Natural killer cell treated with Interleukin-12 subunit alpha and Interleukin-12 subunit beta and Interleukin-15 and Interleukin-18, amount 100 ng/mL, for 72 hours (primary cell): ENCODE measurements around the gene COA1. TPM values are rescaled to one million over a fixed set of nuclear protein-coding genes. Genes with fewer than 3 reads are reported as not detected.
"Not testable (repeated sequence)": the region's sequence is repeated elsewhere in the genome, so short reads cannot be mapped to it uniquely, and the experiment has no call there.

Source experiments
- ATAC-seq, 2 donors: fragments of 150-1000 bp; cut with Tn5 transposase in 1 of 2; sonication (Bioruptor Pico), chemical (Tn5 transposase) in 1 of 2; 2 replicates each; pipeline ENCODE4 v1.10.0; 2021
- DNase-seq: peaks from one replicate; pipeline ENCODE4 v3.0.0; 2022; ENCODE audit warnings: low spot score
- H3K27ac Mint-ChIP-seq, 2 donors: 1 replicate in 1 of 2; 2 replicates in 1 of 2; pipeline ENCODE4 v1.8.0; 2022; ENCODE audit warnings: mixed read lengths in 2 of 2, mild to moderate bottlenecking in 1 of 2, moderate library complexity in 1 of 2
- H3K27me3 Mint-ChIP-seq, 2 donors: 1 replicate in 1 of 2; 2 replicates in 1 of 2; pipeline ENCODE4 v1.8.0; 2022; ENCODE audit warnings: mixed read lengths in 2 of 2
- H3K36me3 Mint-ChIP-seq: one replicate; pipeline ENCODE4 v1.8.0; 2022; ENCODE audit warnings: mixed read lengths
- H3K4me1 Mint-ChIP-seq, 2 donors: 1 replicate in 1 of 2; 2 replicates in 1 of 2; pipeline ENCODE4 v1.8.0; 2022; ENCODE audit warnings: low read depth in 2 of 2, mixed read lengths in 2 of 2, mild to moderate bottlenecking in 1 of 2
- H3K4me3 Mint-ChIP-seq: one replicate; pipeline ENCODE4 v1.8.0; 2022; ENCODE audit warnings: mixed read lengths
- H3K9me3 Mint-ChIP-seq: 2 replicates; pipeline ENCODE4 v1.8.0; 2022; ENCODE audit warnings: mixed read lengths
- total RNA-seq, 2 donors: library from RNA; stranded (reverse); gene quantifications; one replicate each; pipeline ENCODE4 v1.2.3, GENCODE V29; 2022

The COA1 gene
- total RNA-seq, 2 donors from 2014 or later: 77.2 to 119 TPM

- DNase-seq, H3K27me3 Mint-ChIP-seq, H3K9me3 Mint-ChIP-seq, H3K36me3 Mint-ChIP-seq, ATAC-seq, H3K4me3 Mint-ChIP-seq: not testable (repeated sequence)
- Mint-ChIP-seq H3K27ac (peak overlapping the region; percentile 66 to 74), H3K4me1 (peaks cover 42 to 51% of the 10 kb centered on the region in 2 donors)
Measured at GRCh38 chr7:43596426-43596825, 132.9 kb downstream of the COA1 start.

GRCh38 chr7:43594020-43594419 is 135.3 kb downstream of the COA1 start:
- ATAC-seq (no peak), DNase-seq (no peak)
- Mint-ChIP-seq H3K36me3 (peaks cover 4% of the 10 kb centered on the region), H3K4me1 (peaks cover 55 to 63% of the 10 kb centered on the region in 2 donors), H3K27ac (peak overlapping the region; percentile 66 to 89), H3K9me3 (no peaks in the 10 kb centered on the region), H3K27me3 (no peaks in the 10 kb centered on the region), H3K4me3 (peak overlapping the region; percentile 28)

GRCh38 chr7:43593010-43593409 is 136.3 kb downstream of the COA1 start:
- peak overlapping the region; percentile 66 to 89 for H3K27ac Mint-ChIP-seq
- H3K4me1 Mint-ChIP-seq: peaks cover 65 to 73% of the 10 kb centered on the region in 2 donors
- no peak for DNase-seq
- peak overlapping the region; percentile 77 for H3K4me3 Mint-ChIP-seq
- no peak for ATAC-seq
- H3K36me3 Mint-ChIP-seq: peaks cover 4% of the 10 kb centered on the region
- H3K27me3 Mint-ChIP-seq: no peaks in the 10 kb centered on the region
- H3K9me3 Mint-ChIP-seq: no peaks in the 10 kb centered on the region

GRCh38 chr7:43592326-43592725 is 137.0 kb downstream of the COA1 start:
- H3K4me1 Mint-ChIP-seq: peaks cover 67 to 76% of the 10 kb centered on the region in 2 donors
- H3K27me3 Mint-ChIP-seq: no peaks in the 10 kb centered on the region
- peak overlapping the region; percentile 68 for H3K4me3 Mint-ChIP-seq
- H3K9me3 Mint-ChIP-seq: no peaks in the 10 kb centered on the region
- ATAC-seq (no peak), DNase-seq (no peak)
- H3K27ac Mint-ChIP-seq: peak overlapping the region; percentile 91 to 93
- H3K36me3 Mint-ChIP-seq: peaks cover 4% of the 10 kb centered on the region

GRCh38 chr7:43591558-43592180 is 137.7 kb downstream of the COA1 start:
- no peaks in the 10 kb centered on the region for H3K9me3 Mint-ChIP-seq

GRCh38 chr7:43590862-43591557 is 138.3 kb downstream of the COA1 start:
- Mint-ChIP-seq H3K9me3 (no peaks in the 10 kb centered on the region), H3K4me3 (peak overlapping the region; percentile 68), H3K4me1 (peaks cover 71 to 84% of the 10 kb centered on the region in 2 donors), H3K27me3 (no peaks in the 10 kb centered on the region), H3K36me3 (peaks cover 4% of the 10 kb centered on the region), H3K27ac (peak overlapping the region; percentile 91 to 93)
- ATAC-seq (peak; percentile 68 to 81), DNase-seq (no peak)

More at GRCh38 chr7:43591558-43592180, 137.7 kb downstream of the COA1 start:
- Mint-ChIP-seq H3K4me3 (peak overlapping the region; percentile 68), H3K36me3 (peaks cover 4% of the 10 kb centered on the region), H3K27ac (peak overlapping the region; percentile 91 to 93), H3K27me3 (no peaks in the 10 kb centered on the region), H3K4me1 (peaks cover 67 to 80% of the 10 kb centered on the region in 2 donors)
- no peak for DNase-seq
- ATAC-seq: peak; percentile 65 to 66

- DNase-seq (no peak), ATAC-seq (no peak)
- no peaks in the 10 kb centered on the region for H3K9me3 Mint-ChIP-seq
- peaks cover 4% of the 10 kb centered on the region for H3K36me3 Mint-ChIP-seq
- H3K4me3 Mint-ChIP-seq: peak overlapping the region; percentile 68
- H3K27ac Mint-ChIP-seq: peak overlapping the region; percentile 91 to 93
- H3K4me1 Mint-ChIP-seq: peaks cover 68 to 82% of the 10 kb centered on the region in 2 donors
- H3K27me3 Mint-ChIP-seq: no peaks in the 10 kb centered on the region
Measured at GRCh38 chr7:43589728-43590127, 139.6 kb downstream of the COA1 start.

Other genes starting within 250 kb of the COA1 start
- 10 to 100 TPM; 61.7 to 67.6 TPM for gene STK17A, start 146.4 kb downstream of the COA1 start, total RNA-seq
- 10 to 100 TPM; 34.6 to 62.0 TPM for gene BLVRA, start 29.2 kb upstream of the COA1 start, total RNA-seq
- gene MRPS24, start 140.0 kb upstream of the COA1 start, total RNA-seq: 10 to 100 TPM; 72.6 to 95.3 TPM
- gene URGCP, start 177.1 kb upstream of the COA1 start, total RNA-seq: 10 to 100 TPM; 29.4 TPM
- 10 to 100 TPM; 10.8 to 11.2 TPM for gene UBE2D4, start 196.9 kb upstream of the COA1 start, total RNA-seq